ENCODE results near the gene TMED10.

TMED10 gene

DNA sequence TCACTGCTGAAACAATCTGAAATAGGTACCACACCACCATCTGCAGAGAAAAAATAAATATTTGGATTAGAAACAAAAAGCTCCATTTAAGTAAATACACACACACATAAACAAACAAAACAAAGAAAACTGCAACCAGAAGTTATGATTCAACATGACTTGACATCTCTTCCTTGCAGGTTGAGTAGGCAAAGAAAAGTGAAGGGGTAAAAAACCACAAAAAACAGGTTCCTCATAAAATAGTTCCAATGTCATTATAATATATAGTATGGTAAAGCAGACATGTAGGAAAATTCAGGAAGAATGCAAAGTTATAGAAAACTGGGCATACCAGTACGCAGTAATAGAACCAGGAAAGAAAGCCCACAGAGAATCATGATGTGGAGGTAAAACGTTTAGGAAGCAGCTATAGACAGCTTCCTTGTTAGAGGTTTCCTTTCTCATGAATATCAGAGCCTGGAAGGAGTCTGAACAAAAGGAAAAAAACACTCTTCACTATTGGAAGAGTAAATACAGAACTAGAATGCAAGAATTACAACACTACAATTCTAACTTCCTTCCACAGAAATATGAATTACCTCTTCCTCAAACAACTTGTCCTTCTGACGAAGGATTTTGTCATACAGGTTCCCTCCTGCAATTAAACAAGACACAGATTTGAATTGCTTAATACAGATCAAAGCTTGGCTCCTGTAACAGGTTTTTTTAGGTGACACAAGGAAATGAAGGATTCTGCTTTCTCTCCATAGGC lies 55.7 kb downstream of the TMED10 start:
- TF ChIP-seq POLR2AphosphoS5 (IDR thresholded peaks at IDR 0.05; ENCODE audit: low read depth, low read length) (no peak), FOXP2 (optimal IDR thresholded peaks at IDR 0.05; ENCODE audit: borderline replicate concordance, extremely low read depth, extremely low read length, insufficient read depth) (no peak), TAF1 (IDR thresholded peaks at IDR 0.05; ENCODE audit: borderline replicate concordance, insufficient read depth, low read length) (no peak), SIN3A (IDR thresholded peaks at IDR 0.05; ENCODE audit: borderline replicate concordance, insufficient read depth, low read length) (no peak)
- TF ChIP-seq, protein P1, sequence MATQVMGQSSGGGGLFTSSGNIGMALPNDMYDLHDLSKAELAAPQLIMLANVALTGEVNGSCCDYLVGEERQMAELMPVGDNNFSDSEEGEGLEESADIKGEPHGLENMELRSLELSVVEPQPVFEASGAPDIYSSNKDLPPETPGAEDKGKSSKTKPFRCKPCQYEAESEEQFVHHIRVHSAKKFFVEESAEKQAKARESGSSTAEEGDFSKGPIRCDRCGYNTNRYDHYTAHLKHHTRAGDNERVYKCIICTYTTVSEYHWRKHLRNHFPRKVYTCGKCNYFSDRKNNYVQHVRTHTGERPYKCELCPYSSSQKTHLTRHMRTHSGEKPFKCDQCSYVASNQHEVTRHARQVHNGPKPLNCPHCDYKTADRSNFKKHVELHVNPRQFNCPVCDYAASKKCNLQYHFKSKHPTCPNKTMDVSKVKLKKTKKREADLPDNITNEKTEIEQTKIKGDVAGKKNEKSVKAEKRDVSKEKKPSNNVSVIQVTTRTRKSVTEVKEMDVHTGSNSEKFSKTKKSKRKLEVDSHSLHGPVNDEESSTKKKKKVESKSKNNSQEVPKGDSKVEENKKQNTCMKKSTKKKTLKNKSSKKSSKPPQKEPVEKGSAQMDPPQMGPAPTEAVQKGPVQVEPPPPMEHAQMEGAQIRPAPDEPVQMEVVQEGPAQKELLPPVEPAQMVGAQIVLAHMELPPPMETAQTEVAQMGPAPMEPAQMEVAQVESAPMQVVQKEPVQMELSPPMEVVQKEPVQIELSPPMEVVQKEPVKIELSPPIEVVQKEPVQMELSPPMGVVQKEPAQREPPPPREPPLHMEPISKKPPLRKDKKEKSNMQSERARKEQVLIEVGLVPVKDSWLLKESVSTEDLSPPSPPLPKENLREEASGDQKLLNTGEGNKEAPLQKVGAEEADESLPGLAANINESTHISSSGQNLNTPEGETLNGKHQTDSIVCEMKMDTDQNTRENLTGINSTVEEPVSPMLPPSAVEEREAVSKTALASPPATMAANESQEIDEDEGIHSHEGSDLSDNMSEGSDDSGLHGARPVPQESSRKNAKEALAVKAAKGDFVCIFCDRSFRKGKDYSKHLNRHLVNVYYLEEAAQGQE (IDR thresholded peaks at IDR 0.05; ENCODE audit: insufficient read depth in 1 of 2, low read depth in 2 of 2, low read length in 2 of 2), result no peak

DNA sequence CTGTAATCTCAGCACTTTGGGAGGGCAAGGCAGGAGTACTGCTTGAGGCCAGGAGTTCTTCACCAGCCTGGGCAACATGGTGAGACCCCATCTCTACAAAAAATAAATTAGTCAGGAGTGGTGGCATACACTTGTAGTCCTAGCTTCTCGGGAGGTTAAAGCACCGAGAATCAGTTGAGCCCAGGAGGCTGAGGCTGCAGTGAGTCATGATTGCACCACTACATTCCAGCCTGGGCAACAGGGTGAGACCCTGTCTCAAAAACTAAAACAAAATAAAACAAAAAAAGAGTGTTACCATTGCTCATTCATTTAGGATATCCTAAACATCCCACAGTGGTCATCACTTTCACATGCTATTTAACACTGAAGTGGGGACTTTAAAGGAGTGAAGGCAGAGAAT lies 57.4 kb downstream of the TMED10 start:
- TF ChIP-seq TAF1 (IDR thresholded peaks at IDR 0.05; ENCODE audit: borderline replicate concordance, insufficient read depth, low read length), result no peak
- TF ChIP-seq FOXP2 (optimal IDR thresholded peaks at IDR 0.05; ENCODE audit: borderline replicate concordance, extremely low read depth, extremely low read length, insufficient read depth), result no peak
- TF ChIP-seq SIN3A (IDR thresholded peaks at IDR 0.05; ENCODE audit: borderline replicate concordance, insufficient read depth, low read length), result no peak
- TF ChIP-seq, protein P1 (IDR thresholded peaks at IDR 0.05; ENCODE audit: insufficient read depth in 1 of 2, low read depth in 2 of 2, low read length in 2 of 2), result no peak
- no peak for TF ChIP-seq POLR2AphosphoS5 (IDR thresholded peaks at IDR 0.05; ENCODE audit: low read depth, low read length)

DNA sequence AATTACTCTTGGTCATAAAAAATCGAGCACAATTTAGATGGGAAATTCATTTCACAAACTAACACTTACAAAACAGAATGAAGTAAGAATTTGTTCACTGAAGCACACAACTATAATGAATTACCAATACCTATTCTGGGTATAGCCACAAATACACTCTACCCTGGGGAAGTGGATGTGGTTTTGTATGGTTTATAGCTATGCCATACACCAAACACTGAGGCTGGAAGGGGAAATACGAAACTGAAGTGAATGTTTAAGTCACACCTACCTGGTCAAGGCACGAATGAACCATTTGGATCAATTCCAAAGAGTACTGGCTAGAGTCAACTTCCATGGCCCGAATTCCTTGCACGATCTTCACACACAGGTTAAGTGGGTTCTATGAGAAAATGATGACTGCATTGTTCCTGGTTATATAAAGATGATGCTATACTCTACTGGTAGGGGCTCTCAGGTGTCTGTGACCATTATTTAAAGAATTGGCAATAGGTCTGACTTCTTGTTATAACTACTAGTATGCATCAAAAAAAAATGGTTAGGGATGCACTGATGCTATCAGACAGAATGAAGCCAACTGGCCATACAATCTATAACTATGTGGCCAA lies 62.4 kb downstream of the TMED10 start:
- TF ChIP-seq FOXP2 (optimal IDR thresholded peaks at IDR 0.05; ENCODE audit: borderline replicate concordance, extremely low read depth, extremely low read length, insufficient read depth) (no peak), POLR2AphosphoS5 (IDR thresholded peaks at IDR 0.05; ENCODE audit: low read depth, low read length) (no peak), TAF1 (IDR thresholded peaks at IDR 0.05; ENCODE audit: borderline replicate concordance, insufficient read depth, low read length) (no peak), SIN3A (IDR thresholded peaks at IDR 0.05; ENCODE audit: borderline replicate concordance, insufficient read depth, low read length) (no peak)
- TF ChIP-seq, protein P1 (IDR thresholded peaks at IDR 0.05; ENCODE audit: insufficient read depth in 1 of 2, low read depth in 2 of 2, low read length in 2 of 2), result no peak

DNA sequence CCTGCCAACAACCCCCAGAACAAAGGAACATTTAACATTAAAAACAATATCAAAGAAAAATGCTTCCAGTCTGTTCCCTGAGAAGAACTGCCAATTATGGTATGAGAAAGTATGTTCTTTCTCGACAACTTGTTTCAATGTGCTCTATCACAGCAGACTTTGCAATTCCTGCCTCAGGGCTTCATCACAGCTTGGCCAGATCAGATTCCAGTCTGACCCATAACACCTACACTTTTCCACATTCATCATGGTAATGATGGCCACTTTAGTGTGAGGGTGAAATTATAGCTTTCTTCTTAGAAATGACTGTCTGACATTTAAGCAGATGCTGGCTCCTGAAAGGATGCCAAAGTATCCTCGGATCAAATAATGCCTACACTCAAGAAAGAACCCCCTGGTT lies 66.5 kb downstream of the TMED10 start:
- no peak for TF ChIP-seq POLR2AphosphoS5 (IDR thresholded peaks at IDR 0.05; ENCODE audit: low read depth, low read length)
- TF ChIP-seq TAF1 (IDR thresholded peaks at IDR 0.05; ENCODE audit: borderline replicate concordance, insufficient read depth, low read length), result no peak
- TF ChIP-seq SIN3A (IDR thresholded peaks at IDR 0.05; ENCODE audit: borderline replicate concordance, insufficient read depth, low read length), result no peak
- TF ChIP-seq, protein P1 (IDR thresholded peaks at IDR 0.05; ENCODE audit: insufficient read depth in 1 of 2, low read depth in 2 of 2, low read length in 2 of 2), result no peak
- no peak for TF ChIP-seq FOXP2 (optimal IDR thresholded peaks at IDR 0.05; ENCODE audit: borderline replicate concordance, extremely low read depth, extremely low read length, insufficient read depth)
